Measurements from ENCODE around the gene PIN1.

DNA sequence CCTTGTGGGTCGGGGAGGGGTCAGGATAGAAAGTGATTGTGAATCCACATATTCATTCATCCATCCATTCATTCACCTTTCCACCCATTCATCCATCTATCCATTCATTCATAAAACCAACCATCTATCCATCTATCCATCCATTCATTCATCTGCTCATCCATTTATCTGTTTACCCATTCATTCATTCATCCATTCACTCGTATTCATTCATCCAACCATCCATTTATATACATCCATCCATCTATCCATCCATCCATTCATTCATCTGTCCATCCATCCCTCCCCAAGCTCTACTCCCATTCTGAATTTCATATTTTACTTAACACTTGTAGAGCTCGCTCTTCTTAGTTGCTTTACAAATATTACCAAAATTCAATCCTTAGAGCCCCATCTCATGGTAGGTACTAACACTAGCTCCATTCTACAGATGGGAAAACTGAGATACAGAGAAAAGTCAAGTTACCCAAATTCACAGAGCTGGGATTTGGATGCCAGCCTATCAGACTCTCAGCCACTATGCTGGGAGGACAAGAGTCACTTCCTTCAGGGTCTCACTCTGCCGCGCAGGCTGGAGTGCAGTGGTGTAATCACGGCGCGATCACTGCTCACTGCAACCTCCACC, 37.6 kb downstream of the PIN1 start:
- TF ChIP-seq NFYB (CRISPR knock-in tag; conservative IDR thresholded peaks at IDR 0.05; ENCODE audit: low read depth) (no peak), NR3C1 (CRISPR knock-in tag; conservative IDR thresholded peaks at IDR 0.05; ENCODE audit: low read depth) (no peak), CREM (CRISPR knock-in tag; IDR thresholded peaks at IDR 0.05) (no peak)
- TF ChIP-seq, protein P1, sequence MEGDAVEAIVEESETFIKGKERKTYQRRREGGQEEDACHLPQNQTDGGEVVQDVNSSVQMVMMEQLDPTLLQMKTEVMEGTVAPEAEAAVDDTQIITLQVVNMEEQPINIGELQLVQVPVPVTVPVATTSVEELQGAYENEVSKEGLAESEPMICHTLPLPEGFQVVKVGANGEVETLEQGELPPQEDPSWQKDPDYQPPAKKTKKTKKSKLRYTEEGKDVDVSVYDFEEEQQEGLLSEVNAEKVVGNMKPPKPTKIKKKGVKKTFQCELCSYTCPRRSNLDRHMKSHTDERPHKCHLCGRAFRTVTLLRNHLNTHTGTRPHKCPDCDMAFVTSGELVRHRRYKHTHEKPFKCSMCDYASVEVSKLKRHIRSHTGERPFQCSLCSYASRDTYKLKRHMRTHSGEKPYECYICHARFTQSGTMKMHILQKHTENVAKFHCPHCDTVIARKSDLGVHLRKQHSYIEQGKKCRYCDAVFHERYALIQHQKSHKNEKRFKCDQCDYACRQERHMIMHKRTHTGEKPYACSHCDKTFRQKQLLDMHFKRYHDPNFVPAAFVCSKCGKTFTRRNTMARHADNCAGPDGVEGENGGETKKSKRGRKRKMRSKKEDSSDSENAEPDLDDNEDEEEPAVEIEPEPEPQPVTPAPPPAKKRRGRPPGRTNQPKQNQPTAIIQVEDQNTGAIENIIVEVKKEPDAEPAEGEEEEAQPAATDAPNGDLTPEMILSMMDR (IDR thresholded peaks at IDR 0.05) = no peak
